ENCODE data around the gene VIL1.

GRCh38 chr2:218423584-218423983, 4.7 kb downstream of the VIL1 start:
- no peak for TF ChIP-seq EZH2 (IDR thresholded peaks at IDR 0.05)
- TF ChIP-seq POLR2AphosphoS5 (IDR thresholded peaks at IDR 0.05; ENCODE audit: borderline replicate concordance, low read depth, low read length) = no peak

Data from SK-N-MC (cell line).